HG02870 (cell line): Measurements from ENCODE around the gene MAD1L1.
"Not testable (repeated sequence)": the region's sequence is repeated elsewhere in the genome, so short reads cannot be mapped to it uniquely, and the experiment has no call there.

Experiments used
- ATAC-seq: cut with Tn5 transposase; IDR thresholded peaks from one replicate; pipeline ENCODE4 v1.9.1; 2021; ENCODE audit warnings: mild to moderate bottlenecking, moderate library complexity; ENCODE audit not compliant: unreplicated experiment

Gene MAD1L1

DNA sequence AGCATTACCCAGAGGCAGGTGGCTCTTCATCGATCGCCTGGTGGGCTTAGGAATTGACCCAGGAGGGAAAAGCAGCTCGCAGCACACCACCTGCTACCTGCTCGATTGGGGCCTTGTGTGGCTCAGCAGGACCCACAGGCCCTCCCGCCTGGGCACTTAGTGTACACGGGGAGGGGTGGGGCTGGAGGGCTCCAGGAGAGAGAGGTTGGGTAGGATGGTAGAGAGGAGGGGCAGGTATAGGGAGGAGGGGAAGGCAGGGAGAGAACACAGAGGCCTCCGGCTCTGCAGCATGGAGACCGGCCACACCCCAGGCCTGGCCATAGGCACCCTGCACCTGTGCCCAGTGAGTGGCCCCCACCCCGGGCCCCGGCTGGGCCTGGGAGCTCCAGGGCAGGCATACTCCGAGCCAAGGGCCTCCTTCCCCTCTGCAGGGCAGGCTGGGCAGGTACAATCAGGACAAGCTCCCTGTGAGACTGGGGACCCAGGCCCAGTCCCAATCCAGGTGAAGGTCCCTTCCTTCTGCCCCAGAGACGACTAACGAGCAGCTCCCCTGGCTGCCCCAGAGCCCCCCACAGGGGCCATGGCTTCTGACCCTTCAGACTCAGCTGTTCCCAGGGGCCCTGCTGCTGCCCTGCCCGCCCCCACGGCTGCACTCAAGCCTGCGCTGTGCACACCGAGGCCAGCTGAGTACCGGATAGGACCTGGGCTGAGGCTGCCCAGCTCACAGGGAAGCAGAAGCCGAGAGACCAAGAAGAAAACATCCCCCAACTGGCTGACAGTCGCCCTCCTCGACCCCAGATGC lies 358.0 kb downstream of the MAD1L1 start:
- ATAC-seq: not testable (repeated sequence)

DNA sequence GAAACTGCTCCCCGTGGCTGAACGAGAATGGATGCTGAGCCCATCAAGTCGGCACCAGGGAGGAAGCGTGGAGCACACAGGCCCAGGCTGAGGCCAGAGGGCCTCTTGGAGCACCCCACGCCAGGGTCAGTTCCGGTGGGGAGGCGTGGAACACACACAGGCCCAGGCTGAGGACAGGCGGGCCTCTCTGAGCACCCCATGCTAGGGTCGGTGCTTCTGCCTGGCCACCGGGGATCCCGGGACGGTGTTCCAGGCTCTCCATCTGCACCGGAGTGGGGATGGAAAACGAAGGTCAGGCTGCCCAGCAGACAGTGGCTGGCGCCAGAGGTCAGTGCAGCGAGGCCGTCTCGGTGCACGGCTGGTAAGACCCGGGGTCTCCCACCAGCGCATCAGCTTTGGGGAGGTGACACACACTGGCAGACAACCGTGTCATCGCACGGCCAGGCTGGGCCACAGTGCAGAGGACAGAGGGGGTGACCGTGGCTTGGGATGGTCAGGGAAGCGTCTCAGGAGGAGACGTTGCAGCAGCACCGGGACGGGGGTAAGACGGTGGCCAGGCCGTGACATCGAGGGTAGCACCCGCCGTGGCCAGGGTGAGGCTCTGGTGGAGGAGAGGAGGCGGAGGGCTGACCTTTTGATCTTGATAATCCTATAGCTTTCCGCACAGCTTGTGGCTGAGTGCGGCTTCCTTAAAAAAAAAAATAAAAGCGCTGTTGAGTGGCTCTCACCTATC lies 358.7 kb downstream of the MAD1L1 start:
- ATAC-seq: no peak

- no peak for ATAC-seq
Observed at GRCh38 chr7:1873421-1873820, 359.3 kb downstream of the MAD1L1 start.

GRCh38 chr7:1873070-1873405 lies 359.7 kb downstream of the MAD1L1 start:
- ATAC-seq: no peak

DNA sequence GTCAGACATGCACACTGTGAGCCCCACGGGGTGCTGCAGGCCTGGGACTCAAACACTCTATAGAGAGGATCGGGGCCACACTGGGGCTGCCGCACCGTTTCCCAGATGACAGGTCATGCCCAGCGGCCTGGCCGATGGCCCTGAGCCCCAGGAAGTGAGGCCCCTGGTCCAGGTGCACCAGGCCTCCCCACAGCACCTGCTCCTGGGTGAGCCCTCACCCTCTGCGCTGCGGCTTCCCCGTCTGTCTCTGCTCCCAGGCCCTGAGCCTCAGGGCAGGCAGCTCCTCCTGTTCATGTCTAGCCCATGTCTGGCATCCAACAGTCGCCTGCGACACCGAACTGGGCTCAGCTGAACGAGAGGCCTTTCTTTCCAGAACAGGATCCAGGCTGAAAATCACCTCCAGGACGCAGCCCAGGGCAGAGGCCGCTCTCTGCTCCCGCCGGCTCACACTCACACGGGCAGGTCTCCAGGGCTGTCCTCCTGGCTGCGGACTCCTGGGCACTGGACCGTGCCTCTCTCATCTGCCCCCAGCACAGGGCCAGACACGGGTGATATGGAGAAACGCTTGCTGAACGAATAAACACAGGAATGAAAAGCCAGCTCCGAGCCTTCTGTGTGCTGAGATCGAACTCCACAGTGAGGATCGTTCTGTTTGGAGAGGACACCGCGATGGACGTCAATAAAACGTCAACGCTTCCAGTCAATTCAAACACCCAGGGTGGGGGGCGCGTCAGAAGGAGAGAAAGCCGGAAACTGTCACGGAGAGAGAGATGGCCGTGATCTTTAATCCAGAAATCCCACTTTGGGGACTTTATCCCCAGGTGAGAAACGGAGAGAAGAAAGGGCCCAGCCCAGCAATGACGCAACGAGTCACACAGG lies 360.3 kb downstream of the MAD1L1 start:
- ATAC-seq: no peak

DNA sequence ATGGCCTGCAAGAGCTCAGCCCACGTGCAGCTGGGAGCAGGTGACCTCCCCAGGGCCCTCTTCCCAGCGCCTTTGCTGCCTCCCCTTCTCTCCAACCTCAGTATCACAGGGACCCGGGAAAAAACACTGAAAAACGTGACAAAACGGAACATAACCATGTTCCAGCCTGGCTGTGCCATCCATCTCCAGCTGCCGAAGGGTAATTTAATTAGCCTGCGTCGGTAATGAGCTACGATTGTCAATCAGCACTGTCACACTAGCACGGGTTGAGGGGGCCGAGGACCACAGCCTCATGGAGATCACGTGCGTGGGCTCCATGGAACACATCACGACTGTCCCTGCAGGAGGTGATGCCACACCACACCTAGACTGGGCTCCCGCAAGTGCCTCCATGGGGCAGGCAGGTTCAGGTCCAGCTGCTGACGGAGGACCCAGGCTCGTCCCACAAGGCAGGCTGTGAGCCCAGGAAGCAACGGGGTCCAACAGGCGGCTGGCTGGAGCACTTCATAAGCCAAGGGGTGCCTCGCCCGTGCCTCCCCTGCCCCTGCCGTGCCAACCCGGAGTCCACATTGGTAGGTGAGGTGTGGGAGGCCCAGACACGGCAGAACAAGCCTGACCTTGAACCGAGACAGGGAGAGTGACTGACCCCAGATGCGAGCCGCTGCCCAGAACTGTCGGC lies 363.2 kb downstream of the MAD1L1 start:
- no peak for ATAC-seq

DNA sequence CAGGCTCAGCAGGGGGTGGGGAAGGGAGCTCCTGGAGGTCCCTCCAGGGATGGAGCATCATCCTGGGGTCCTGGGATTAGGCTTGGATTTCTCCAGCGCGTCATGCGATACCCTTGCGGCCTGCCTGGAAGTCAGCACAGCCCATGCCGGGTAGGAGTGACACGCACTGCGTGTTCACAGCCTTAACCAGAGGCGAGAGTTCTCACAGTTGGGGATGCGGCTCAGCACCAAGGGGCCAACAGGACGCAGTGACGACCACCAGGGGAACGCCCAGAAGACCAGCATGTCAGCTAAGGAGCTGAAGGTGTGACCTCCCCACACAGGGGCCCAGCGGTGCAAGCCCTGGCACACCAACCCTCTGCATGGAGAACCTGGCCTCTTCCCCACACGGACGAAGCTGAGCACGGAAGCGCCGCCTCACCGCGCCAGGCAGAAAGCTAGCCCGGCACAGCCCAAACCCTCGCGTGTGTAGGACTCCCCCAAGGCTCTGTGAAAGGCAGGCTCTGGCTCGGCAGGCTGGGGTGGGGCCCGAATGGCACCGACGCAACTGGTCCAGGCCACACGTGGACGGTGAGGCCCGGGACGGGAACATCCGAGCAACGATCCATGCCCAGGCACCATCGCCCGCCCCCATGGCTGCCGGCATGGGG lies 364.1 kb downstream of the MAD1L1 start:
- ATAC-seq: no peak

DNA sequence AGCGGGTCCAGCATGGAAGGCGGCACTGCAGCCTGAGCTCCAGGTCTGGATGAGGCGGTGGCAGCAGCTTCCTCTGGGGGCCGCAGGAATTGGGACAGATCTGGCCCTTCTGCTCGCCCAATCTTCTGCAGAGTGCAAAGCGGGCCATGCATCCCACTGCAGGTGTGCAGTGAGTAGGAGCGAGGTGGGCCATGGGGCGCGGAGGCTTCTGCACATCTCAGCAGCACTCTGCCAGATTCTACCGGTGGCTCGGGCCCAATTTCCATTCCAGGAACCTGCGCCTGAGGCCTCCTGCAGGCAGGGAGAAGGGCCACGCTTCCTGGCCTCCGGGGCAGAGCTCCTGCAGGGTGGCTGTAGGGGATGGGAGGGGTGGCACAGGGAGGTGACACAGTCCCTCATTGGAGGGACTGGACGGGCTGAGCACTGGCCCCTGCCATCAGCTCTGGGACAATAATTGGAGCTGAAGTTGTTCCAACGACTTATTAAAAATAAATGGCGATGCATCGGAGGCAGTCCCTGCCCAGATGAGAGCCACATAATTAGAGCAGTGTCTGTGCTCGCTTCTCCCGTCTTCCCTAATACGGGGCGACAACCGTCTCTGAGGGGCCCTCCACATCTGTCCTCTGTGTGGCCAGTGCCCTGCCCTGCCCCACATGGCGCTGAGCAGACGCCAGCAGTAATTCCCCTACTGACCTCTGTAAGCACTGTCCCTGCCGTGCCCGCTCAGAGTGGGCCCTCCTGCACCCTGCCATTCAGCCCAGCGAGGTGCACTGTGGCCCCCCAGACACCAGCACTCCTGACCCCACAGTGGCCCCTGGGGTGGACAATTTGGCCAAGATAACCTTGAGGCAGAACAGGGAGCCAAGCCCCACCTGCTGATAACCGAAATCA lies 365.1 kb downstream of the MAD1L1 start:
- ATAC-seq: no peak

GRCh38 chr7:1866601-1867000 lies 366.1 kb downstream of the MAD1L1 start:
- no peak for ATAC-seq

DNA sequence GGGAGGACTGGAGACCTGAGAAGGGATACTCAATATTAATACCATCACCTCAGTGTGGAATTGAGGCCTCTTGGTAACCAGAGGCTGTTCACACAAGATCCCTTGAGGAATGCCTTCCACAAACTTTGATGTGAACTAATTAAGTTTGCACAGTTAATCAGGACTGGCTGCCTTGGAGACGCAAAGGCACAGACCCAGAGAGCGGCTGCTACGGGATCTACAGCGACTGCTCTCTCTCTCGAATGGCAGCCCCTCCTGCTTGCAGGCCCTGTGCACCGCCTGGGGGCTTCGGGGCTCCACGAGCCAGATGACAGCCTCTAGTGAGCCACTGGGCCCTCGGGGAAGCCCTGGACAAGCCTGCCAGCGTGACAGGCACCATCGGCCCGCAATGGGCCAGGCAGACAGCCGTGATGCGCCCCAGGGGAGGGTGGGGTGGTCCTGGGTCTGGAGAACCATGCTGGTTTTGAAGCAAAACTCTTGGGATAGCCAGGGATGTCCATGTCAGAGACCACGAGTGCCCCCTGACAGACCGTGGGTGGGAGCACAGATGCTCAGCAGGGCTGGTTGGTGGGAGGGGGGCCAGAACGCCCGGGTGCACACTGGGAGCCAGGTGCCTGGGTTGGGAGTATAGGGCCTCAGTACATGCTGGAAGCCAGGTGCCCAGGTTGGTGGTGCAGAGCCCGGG lies 367.0 kb downstream of the MAD1L1 start:
- ATAC-seq: no peak

- ATAC-seq: no peak
Observed at GRCh38 chr7:1865000-1865555, 367.7 kb downstream of the MAD1L1 start.

DNA sequence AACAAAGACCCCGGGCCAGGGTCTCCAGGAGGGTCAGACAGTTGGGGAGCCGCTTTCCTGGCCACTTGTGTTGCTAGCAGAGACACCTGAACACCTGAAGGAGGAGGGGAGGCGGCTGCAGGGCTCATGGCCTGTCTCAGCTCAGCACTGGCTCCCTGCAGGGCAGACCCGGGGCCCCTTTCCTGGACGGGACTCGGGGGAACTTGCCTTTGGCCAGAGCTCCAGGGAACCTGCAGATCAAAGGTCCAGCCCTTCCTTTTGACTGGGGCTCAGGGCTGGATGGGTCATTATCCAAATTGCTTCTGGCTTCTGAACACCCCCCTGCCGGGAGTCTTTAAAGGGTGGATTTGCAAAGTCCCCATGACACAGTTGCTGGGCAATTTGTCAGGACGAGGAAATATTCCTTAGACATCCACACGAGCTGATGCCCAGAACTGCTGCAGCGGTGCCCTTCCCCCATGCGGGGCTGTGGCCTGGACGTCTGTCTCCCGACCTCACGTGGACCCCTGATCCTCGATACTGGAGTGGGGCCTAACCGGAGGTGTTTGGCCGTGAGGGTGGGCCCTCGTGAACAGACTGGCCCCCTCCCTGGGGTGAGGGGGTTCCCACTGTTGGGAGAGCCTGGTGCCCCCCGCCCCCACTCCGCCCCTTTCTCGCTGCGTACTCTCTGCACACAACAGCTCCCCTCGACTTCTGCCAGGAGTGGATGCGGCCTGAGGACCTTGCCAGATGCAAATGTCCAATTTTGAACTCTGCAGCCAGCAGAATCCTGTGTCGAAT lies 368.4 kb downstream of the MAD1L1 start:
- no peak for ATAC-seq

- no peak for ATAC-seq
Observed at GRCh38 chr7:1863091-1863900, 369.4 kb downstream of the MAD1L1 start.

GRCh38 chr7:1862560-1862959 lies 370.2 kb downstream of the MAD1L1 start:
- no peak for ATAC-seq

DNA sequence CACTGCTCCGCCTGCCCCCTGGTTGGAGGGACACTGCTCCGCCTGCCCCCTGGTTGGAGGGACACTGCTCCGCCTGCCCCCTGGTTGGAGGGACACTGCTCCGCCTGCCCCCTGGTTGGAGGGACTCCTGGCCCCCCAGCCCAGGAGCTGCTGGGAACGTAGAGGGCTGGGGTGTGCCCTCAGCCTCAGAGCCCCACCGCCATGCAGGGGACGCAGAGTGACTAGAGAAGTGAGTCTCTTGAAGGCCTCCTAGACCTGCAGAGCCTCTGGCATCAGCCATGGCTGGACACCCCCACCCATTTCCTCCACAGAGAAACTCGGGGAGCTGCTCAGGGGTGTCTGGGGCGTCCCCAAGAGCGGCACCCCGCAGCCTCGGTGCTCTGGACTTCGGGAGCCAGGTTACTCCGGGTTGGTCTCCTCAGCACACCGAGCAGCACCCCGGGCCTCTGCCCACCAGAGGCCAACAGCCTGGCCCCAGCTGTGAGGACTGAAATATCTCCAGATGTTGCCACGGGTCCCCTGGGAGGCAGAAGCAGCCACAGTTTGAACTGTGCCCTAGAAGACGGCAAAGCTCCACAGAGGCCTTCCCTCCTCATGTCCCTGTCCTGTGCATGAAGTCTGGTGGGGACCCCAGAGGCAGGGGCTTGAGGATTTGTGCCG lies 370.8 kb downstream of the MAD1L1 start:
- no peak for ATAC-seq
